Activated CD4-positive, CD25-positive, alpha-beta regulatory T cell treated with anti-CD3 and anti-CD28 coated beads, Interleukin-2, amount 50 U/mL, for 72 hours (primary cell): ENCODE data around the gene METTL8.
A peak's percentile ranks its signal among the peaks of the same experiment; 100 is the strongest.
"Not testable (repeated sequence)": the region's sequence is repeated elsewhere in the genome, so short reads cannot be mapped to it uniquely, and the experiment has no call there.

Experiments
- DNase-seq: peaks from one replicate; pipeline ENCODE4 v3.0.0; 2021

METTL8 gene

GRCh38 chr2:171422710-171423495, 10.9 kb downstream of the METTL8 start:
- DNase-seq: not testable (repeated sequence)

GRCh38 chr2:171420728-171421563, 12.8 kb downstream of the METTL8 start:
- DNase-seq: no peak

GRCh38 chr2:171419333-171419732, 14.5 kb downstream of the METTL8 start:
- no peak for DNase-seq

- DNase-seq: peak; percentile 66
These were observed 17.5 kb downstream of the METTL8 start for GRCh38 chr2:171416009-171416926.

GRCh38 chr2:171414645-171415044, 19.1 kb downstream of the METTL8 start:
- DNase-seq: not testable (repeated sequence)

- DNase-seq: no peak
These were observed 21.1 kb downstream of the METTL8 start for GRCh38 chr2:171412571-171413175.

- no peak for DNase-seq
These were observed 21.9 kb downstream of the METTL8 start for GRCh38 chr2:171411791-171412483.

GRCh38 chr2:171411214-171411613, 22.6 kb downstream of the METTL8 start:
- DNase-seq: no peak

GRCh38 chr2:171410624-171411023, 23.2 kb downstream of the METTL8 start:
- DNase-seq: no peak

GRCh38 chr2:171410101-171410500, 23.7 kb downstream of the METTL8 start:
- no peak for DNase-seq

GRCh38 chr2:171409436-171409971, 24.3 kb downstream of the METTL8 start:
- no peak for DNase-seq

- no peak for DNase-seq
These were observed 26.1 kb downstream of the METTL8 start for GRCh38 chr2:171407676-171408044.

GRCh38 chr2:171407030-171407675, 26.6 kb downstream of the METTL8 start:
- DNase-seq: no peak

GRCh38 chr2:171406044-171406443, 27.7 kb downstream of the METTL8 start:
- no peak for DNase-seq

GRCh38 chr2:171405546-171405945, 28.2 kb downstream of the METTL8 start:
- no peak for DNase-seq

GRCh38 chr2:171404719-171405118, 29.1 kb downstream of the METTL8 start:
- no peak for DNase-seq

- no peak for DNase-seq
These were observed 29.5 kb downstream of the METTL8 start for GRCh38 chr2:171404261-171404660.

- DNase-seq: no peak
These were observed 30.7 kb downstream of the METTL8 start for GRCh38 chr2:171402906-171403580.

GRCh38 chr2:171401947-171402346, 31.8 kb downstream of the METTL8 start:
- DNase-seq: no peak

GRCh38 chr2:171400395-171400794, 33.4 kb downstream of the METTL8 start:
- no peak for DNase-seq

GRCh38 chr2:171399292-171399691, 34.5 kb downstream of the METTL8 start:
- no peak for DNase-seq
